Parathyroid adenoma (tissue), 2 donors: ENCODE data around the gene NNAT.

Source experiments
- H2AFZ ChIP-seq: fragments of 300-600 bp; sonication (generic); one replicate; pipeline ENCODE4 v1.7.0; 2017; ENCODE audit warnings: antibody characterized with exemption, mild to moderate bottlenecking
- H3K27ac ChIP-seq: fragments of 300-600 bp; sonication (generic); one replicate; pipeline ENCODE4 v1.7.0; 2017
- H3K27me3 ChIP-seq: fragments of 300-600 bp; sonication (generic); one replicate; pipeline ENCODE4 v1.7.0; 2017; ENCODE audit warnings: low read length; ENCODE audit not compliant: control insufficient read depth, insufficient read depth
- H3K36me3 ChIP-seq: fragments of 300-600 bp; sonication (generic); one replicate; pipeline ENCODE4 v1.7.0; 2017; ENCODE audit warnings: low read length; ENCODE audit not compliant: control insufficient read depth, insufficient read depth
- H3K4me1 ChIP-seq: fragments of 300-600 bp; sonication (generic); one replicate; pipeline ENCODE4 v1.7.0; 2017; ENCODE audit warnings: control low read depth
- H3K4me2 ChIP-seq: fragments of 300-600 bp; sonication (generic); one replicate; pipeline ENCODE4 v1.7.0; 2017; ENCODE audit warnings: low read length
- H3K4me3 ChIP-seq: fragments of 300-600 bp; sonication (generic); one replicate; pipeline ENCODE4 v1.7.0; 2017; ENCODE audit warnings: low read depth, low read length
- H3K79me2 ChIP-seq: fragments of 300-600 bp; sonication (generic); one replicate; pipeline ENCODE4 v1.7.0; 2017; ENCODE audit warnings: control low read depth
- H3K9ac ChIP-seq: fragments of 300-600 bp; sonication (generic); one replicate; pipeline ENCODE4 v1.7.0; 2017; ENCODE audit warnings: mild to moderate bottlenecking
- H3K9me3 ChIP-seq: fragments of 300-600 bp; sonication (generic); one replicate; pipeline ENCODE4 v1.7.0; 2017; ENCODE audit warnings: low read length; ENCODE audit not compliant: control insufficient read depth
- CTCF ChIP-seq: fragments of 300-600 bp; sonication (generic); IDR thresholded peaks from one replicate; pipeline ENCODE4 v1.7.0; 2017; ENCODE audit warnings: antibody characterized with exemption, mild to moderate bottlenecking
- donor health status: primary hyperparathyroidism.

NNAT gene

GRCh38 chr20:37475252-37475651 is 45.8 kb upstream of the NNAT start:
- Histone ChIP-seq H3K4me2 (no peak overlapping the region), H3K27me3 (no peaks in the 10 kb centered on the region), H3K9me3 (no peaks in the 10 kb centered on the region), H2AFZ (no peak overlapping the region), H3K9ac (no peak overlapping the region), H3K27ac (no peak overlapping the region), H3K36me3 (no peaks in the 10 kb centered on the region), H3K4me3 (no peak overlapping the region), H3K79me2 (no peaks in the 10 kb centered on the region), H3K4me1 (no peaks in the 10 kb centered on the region)
- no peak for TF ChIP-seq CTCF

GRCh38 chr20:37477041-37477440 is 44.0 kb upstream of the NNAT start:
- TF ChIP-seq CTCF = no peak
- H3K4me1 ChIP-seq = no peaks in the 10 kb centered on the region
- H3K27me3 ChIP-seq = no peaks in the 10 kb centered on the region
- no peak overlapping the region for H3K9ac ChIP-seq
- no peak overlapping the region for H3K27ac ChIP-seq
- H3K79me2 ChIP-seq = no peaks in the 10 kb centered on the region
- H3K4me2 ChIP-seq = no peak overlapping the region
- H3K9me3 ChIP-seq = no peaks in the 10 kb centered on the region
- no peaks in the 10 kb centered on the region for H3K36me3 ChIP-seq
- H3K4me3 ChIP-seq = no peak overlapping the region
- no peak overlapping the region for H2AFZ ChIP-seq

GRCh38 chr20:37479266-37479665 is 41.8 kb upstream of the NNAT start:
- Histone ChIP-seq H3K27ac (no peak overlapping the region), H3K9ac (no peak overlapping the region), H3K79me2 (no peaks in the 10 kb centered on the region)

GRCh38 chr20:37479925-37480691 is 40.9 kb upstream of the NNAT start:
- no peaks in the 10 kb centered on the region for H3K36me3 ChIP-seq
- H3K27ac ChIP-seq = no peak overlapping the region
- no peaks in the 10 kb centered on the region for H3K4me1 ChIP-seq
- H3K9ac ChIP-seq = no peak overlapping the region
- H3K4me2 ChIP-seq = no peak overlapping the region
- no peak overlapping the region for H2AFZ ChIP-seq
- H3K9me3 ChIP-seq = no peaks in the 10 kb centered on the region
- H3K79me2 ChIP-seq = no peaks in the 10 kb centered on the region
- TF ChIP-seq CTCF = no peak
- H3K4me3 ChIP-seq = no peak overlapping the region
- H3K27me3 ChIP-seq = no peaks in the 10 kb centered on the region

More at GRCh38 chr20:37479266-37479665, 41.8 kb upstream of the NNAT start:
- no peaks in the 10 kb centered on the region for H3K4me1 ChIP-seq
- no peak for TF ChIP-seq CTCF
- no peaks in the 10 kb centered on the region for H3K9me3 ChIP-seq
- H3K4me3 ChIP-seq = no peak overlapping the region
- no peaks in the 10 kb centered on the region for H3K36me3 ChIP-seq
- no peak overlapping the region for H3K4me2 ChIP-seq
- no peak overlapping the region for H2AFZ ChIP-seq
- no peaks in the 10 kb centered on the region for H3K27me3 ChIP-seq

- Histone ChIP-seq H3K9ac (no peak overlapping the region), H3K36me3 (no peaks in the 10 kb centered on the region), H3K27me3 (no peaks in the 10 kb centered on the region), H3K4me1 (no peaks in the 10 kb centered on the region), H2AFZ (no peak overlapping the region), H3K4me3 (no peak overlapping the region), H3K27ac (no peak overlapping the region), H3K9me3 (no peaks in the 10 kb centered on the region), H3K79me2 (no peaks in the 10 kb centered on the region), H3K4me2 (no peak overlapping the region)
- no peak for TF ChIP-seq CTCF
These were observed 40.1 kb upstream of the NNAT start for GRCh38 chr20:37480919-37481318.
